LNCAP (cell line): ENCODE data around the gene SLC26A8.

Source experiments
- TF ChIP-seq, protein P1 (sequence below): fragments of 450-650 bp; IDR thresholded peaks from 2 replicates; pipeline ENCODE4 v1.5.1; 2017; ENCODE audit warnings: mild to moderate bottlenecking

The SLC26A8 gene

DNA sequence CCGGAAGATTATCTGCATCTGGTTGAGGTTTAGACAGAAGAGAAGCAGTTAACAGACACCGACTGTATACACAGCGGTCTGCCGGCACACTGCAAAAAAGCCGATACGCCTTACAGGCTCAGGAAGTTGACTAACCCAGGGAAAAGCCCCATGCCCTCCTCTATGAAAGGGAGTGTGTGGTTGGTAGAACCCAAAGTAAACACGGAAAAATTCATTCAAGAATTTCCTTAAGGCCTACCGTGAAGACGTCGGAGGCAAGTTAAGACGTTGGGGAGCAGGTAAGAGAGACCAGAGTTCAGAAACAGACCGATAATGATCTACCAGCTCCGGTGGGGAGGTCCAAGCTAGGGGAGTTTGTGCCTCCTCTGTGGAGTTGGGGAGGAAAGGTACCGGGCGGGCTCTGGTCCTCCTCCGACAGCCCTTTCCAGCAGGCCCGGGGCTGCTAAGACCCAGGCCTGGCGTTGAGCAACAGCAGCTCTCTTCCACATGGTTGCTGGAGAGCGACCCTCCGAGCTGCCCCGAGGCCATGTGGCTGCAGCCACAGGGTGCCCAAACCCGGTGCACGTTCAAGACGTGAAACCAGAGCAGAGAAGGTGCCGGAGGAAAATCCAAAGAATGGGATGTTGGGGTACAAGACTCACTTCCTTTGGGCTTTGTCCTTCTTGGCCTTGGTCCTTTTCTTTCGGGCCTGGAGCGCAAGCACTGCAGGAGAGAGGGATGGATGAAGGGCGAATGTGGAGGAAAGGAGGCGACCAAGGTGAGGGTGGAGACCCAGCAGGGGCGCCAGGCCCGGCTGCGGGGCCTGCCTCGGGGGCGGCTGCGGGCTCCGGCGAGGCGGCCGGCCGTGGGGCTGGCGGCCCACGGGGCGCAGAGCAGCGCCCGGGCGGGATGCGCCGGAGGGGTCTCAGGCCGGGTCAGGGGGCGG, 104.4 kb downstream of the SLC26A8 start:
- TF ChIP-seq, protein P1, sequence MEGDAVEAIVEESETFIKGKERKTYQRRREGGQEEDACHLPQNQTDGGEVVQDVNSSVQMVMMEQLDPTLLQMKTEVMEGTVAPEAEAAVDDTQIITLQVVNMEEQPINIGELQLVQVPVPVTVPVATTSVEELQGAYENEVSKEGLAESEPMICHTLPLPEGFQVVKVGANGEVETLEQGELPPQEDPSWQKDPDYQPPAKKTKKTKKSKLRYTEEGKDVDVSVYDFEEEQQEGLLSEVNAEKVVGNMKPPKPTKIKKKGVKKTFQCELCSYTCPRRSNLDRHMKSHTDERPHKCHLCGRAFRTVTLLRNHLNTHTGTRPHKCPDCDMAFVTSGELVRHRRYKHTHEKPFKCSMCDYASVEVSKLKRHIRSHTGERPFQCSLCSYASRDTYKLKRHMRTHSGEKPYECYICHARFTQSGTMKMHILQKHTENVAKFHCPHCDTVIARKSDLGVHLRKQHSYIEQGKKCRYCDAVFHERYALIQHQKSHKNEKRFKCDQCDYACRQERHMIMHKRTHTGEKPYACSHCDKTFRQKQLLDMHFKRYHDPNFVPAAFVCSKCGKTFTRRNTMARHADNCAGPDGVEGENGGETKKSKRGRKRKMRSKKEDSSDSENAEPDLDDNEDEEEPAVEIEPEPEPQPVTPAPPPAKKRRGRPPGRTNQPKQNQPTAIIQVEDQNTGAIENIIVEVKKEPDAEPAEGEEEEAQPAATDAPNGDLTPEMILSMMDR: no peak

GRCh38 chr6:35919085-35919826, 105.2 kb downstream of the SLC26A8 start:
- TF ChIP-seq, protein P1: no peak

- TF ChIP-seq, protein P1: no peak
Observed at GRCh38 chr6:35916056-35916455, 108.4 kb downstream of the SLC26A8 start.

GRCh38 chr6:35914536-35914935, 109.9 kb downstream of the SLC26A8 start:
- TF ChIP-seq, protein P1: no peak

GRCh38 chr6:35911871-35912653, 112.4 kb downstream of the SLC26A8 start:
- TF ChIP-seq, protein P1: no peak

- TF ChIP-seq, protein P1: no peak
Observed at GRCh38 chr6:35907750-35908149, 116.7 kb downstream of the SLC26A8 start.

GRCh38 chr6:35906499-35906846, 118.0 kb downstream of the SLC26A8 start:
- TF ChIP-seq, protein P1: no peak
